ENCODE results near the gene AGFG1.

The AGFG1 gene

GRCh38 chr2:227461811-227462461 is 10.0 kb upstream of the AGFG1 start:
- DNase-seq (ENCODE audit: low read depth): no peak

GRCh38 chr2:227462462-227462951 is 9.4 kb upstream of the AGFG1 start:
- no peak for DNase-seq (ENCODE audit: low read depth)

- no peak for DNase-seq (ENCODE audit: low read depth)
Observed at GRCh38 chr2:227462972-227463931, 8.7 kb upstream of the AGFG1 start.

- no peak for DNase-seq (ENCODE audit: low read depth)
Observed at GRCh38 chr2:227464361-227464760, 7.6 kb upstream of the AGFG1 start.

- no peak for DNase-seq (ENCODE audit: low read depth)
Observed at GRCh38 chr2:227464851-227465250, 7.1 kb upstream of the AGFG1 start.

- no peak for DNase-seq (ENCODE audit: low read depth)
Observed at GRCh38 chr2:227466887-227467600, 4.9 kb upstream of the AGFG1 start.

GRCh38 chr2:227471412-227471811 is 544 bp upstream of the AGFG1 start:
- no peak for DNase-seq (ENCODE audit: low read depth)

GRCh38 chr2:227472265-227473121 is 537 bp downstream of the AGFG1 start:
- no peak for DNase-seq (ENCODE audit: low read depth)

- no peak for DNase-seq (ENCODE audit: low read depth)
Observed at GRCh38 chr2:227473122-227473461, 1.1 kb downstream of the AGFG1 start.

GRCh38 chr2:227473806-227474205 is 1.9 kb downstream of the AGFG1 start:
- no peak for DNase-seq (ENCODE audit: low read depth)

GRCh38 chr2:227474410-227474809 is 2.5 kb downstream of the AGFG1 start:
- DNase-seq (ENCODE audit: low read depth): no peak

GRCh38 chr2:227477291-227477690 is 5.3 kb downstream of the AGFG1 start:
- DNase-seq (ENCODE audit: low read depth): no peak

GRCh38 chr2:227479865-227480475 is 8.0 kb downstream of the AGFG1 start:
- DNase-seq (ENCODE audit: low read depth): no peak

GRCh38 chr2:227480528-227480927 is 8.6 kb downstream of the AGFG1 start:
- DNase-seq (ENCODE audit: low read depth): no peak

- no peak for DNase-seq (ENCODE audit: low read depth)
Observed at GRCh38 chr2:227482638-227483340, 10.8 kb downstream of the AGFG1 start.

- DNase-seq (ENCODE audit: low read depth): no peak
Observed at GRCh38 chr2:227485429-227485828, 13.5 kb downstream of the AGFG1 start.

GRCh38 chr2:227486688-227487087 is 14.7 kb downstream of the AGFG1 start:
- no peak for DNase-seq (ENCODE audit: low read depth)

GRCh38 chr2:227488045-227488444 is 16.1 kb downstream of the AGFG1 start:
- no peak for DNase-seq (ENCODE audit: low read depth)

- no peak for DNase-seq (ENCODE audit: low read depth)
Observed at GRCh38 chr2:227491386-227491785, 19.4 kb downstream of the AGFG1 start.

GRCh38 chr2:227493524-227493923 is 21.6 kb downstream of the AGFG1 start:
- DNase-seq (ENCODE audit: low read depth): no peak

- DNase-seq (ENCODE audit: low read depth): no peak
Observed at GRCh38 chr2:227497158-227497557, 25.2 kb downstream of the AGFG1 start.

All from stimulated activated CD8-positive, alpha-beta memory T cell treated with anti-CD3 and anti-CD28 coated beads, Interleukin-15, amount 100 ng/mL, for 1 hour (primary cell).